Neutrophil (primary cell): ENCODE data around the gene CAMKK2.
"Not testable (repeated sequence)": the region's sequence is repeated elsewhere in the genome, so short reads cannot be mapped to it uniquely, and the experiment has no call there.

Source experiments
- H3K27ac ChIP-seq: fragments of 200-600 bp; sonication (generic); 2 replicates; pipeline ENCODE4 v1.5.1; 2016; ENCODE audit warnings: mild to moderate bottlenecking, moderate library complexity
- H3K27me3 ChIP-seq: fragments of 200-600 bp; sonication (generic); 2 replicates; pipeline ENCODE4 v1.6.0; 2016; ENCODE audit warnings: mild to moderate bottlenecking
- H3K36me3 ChIP-seq: fragments of 200-600 bp; sonication (generic); 2 replicates; pipeline ENCODE4 v1.5.1; 2017
- H3K4me1 ChIP-seq, 2 experiments: fragments of 200-600 bp in 1 of 2; sonication (generic) in 1 of 2; 1 replicate in 1 of 2; 2 replicates in 1 of 2; pipeline versions ENCODE4 v1.5.1 to v1.6.1; 2013 to 2016; ENCODE audit warnings: low read depth in 1 of 2, low read length in 1 of 2, mild to moderate bottlenecking in 1 of 2, moderate library complexity in 1 of 2; ENCODE audit not compliant: control insufficient read depth in 1 of 2, insufficient read depth in 1 of 2
- H3K4me3 ChIP-seq, 2 experiments: fragments of 200-600 bp in 1 of 2; sonication (generic) in 1 of 2; 1 replicate in 1 of 2; 2 replicates in 1 of 2; pipeline ENCODE4 v1.5.1; 2013 to 2016; ENCODE audit warnings: low read depth in 1 of 2, low read length in 1 of 2, mild to moderate bottlenecking in 1 of 2, moderate library complexity in 1 of 2
- H3K9me3 ChIP-seq: fragments of 200-600 bp; sonication (generic); 2 replicates; pipeline ENCODE4 v1.5.1; 2016
- CTCF ChIP-seq: fragments of 200-600 bp; sonication (generic); IDR thresholded peaks from 2 replicates; pipeline ENCODE4 v1.5.1; 2016; ENCODE audit warnings: antibody characterized with exemption

Gene CAMKK2

DNA sequence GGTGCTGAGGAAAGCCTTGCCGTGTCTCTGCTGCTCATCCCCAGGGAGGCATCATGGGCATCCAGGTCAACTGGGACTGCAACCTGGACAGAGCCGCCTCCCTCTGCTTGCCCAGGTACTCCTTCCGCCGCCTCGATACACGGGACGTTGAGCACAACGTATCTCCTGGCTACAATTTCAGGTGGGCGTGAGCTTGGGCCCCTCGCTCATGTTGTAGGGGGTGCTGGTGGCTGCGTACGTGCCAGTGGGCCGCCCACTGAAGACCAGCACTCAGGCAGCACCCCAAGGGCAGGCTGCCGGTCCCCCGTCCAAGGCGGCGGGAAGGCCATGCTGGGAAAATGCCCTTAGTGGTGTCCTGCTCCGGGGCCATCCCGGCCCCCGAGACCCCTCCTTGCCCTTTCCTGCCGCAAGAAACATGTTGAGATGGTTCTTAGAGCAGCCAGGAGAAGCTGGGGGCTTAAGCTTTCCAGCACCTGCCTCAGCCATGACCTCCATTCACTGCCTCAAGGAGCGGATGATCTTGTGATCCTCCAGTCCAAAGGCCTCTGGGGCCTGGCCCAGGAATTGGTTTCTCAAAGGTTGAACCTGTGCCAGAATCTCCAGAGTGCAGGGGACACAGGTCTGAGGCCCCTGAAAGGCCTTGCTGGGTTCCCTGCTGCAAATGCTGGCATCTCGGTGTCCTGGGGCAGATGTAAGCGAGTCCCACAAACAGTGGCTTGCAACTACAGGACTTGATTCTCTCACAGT is 67.4 kb downstream of the CAMKK2 start:
- Histone ChIP-seq H3K4me3 (no peak overlapping the region), H3K27ac (no peak overlapping the region)

DNA sequence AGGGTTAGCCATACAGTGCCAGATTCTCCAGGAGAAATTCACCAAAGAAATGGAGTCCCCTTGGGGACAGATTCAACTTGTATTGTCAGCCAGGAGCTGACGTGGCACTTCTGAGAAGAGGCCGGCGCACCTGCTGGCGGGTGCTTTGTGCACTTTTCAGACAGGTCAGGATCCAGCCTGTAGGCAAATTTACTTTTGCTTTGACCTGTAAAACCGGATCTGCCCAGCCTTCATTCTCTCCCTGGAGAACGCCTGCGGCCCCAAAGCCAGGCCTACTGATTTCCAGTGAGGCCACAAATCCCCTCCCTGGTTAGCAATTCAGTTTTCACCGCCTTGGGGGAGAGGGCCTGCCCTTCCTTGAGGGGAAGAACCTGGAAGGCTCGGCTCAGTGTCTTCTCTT is 69.2 kb downstream of the CAMKK2 start:
- Histone ChIP-seq H3K9me3 (no peaks in the 10 kb centered on the region), H3K27ac (no peak overlapping the region), H3K36me3 (peaks cover 3% of the 10 kb centered on the region), H3K4me3 (no peak overlapping the region), H3K4me1 (peaks cover 7 to 17% of the 10 kb centered on the region in 2 experiments), H3K27me3 (no peaks in the 10 kb centered on the region)
- no peak for TF ChIP-seq CTCF

More for the DNA sequence above, 67.4 kb downstream of the CAMKK2 start:
- no peaks in the 10 kb centered on the region for H3K9me3 ChIP-seq
- TF ChIP-seq CTCF: no peak
- H3K27me3 ChIP-seq: no peaks in the 10 kb centered on the region
- H3K4me1 ChIP-seq: peaks cover 0 to 4% of the 10 kb centered on the region in 2 experiments
- H3K36me3 ChIP-seq: peaks cover 13% of the 10 kb centered on the region

GRCh38 chr12:121226871-121227270 is 69.6 kb downstream of the CAMKK2 start:
- H3K4me3 ChIP-seq, H3K9me3 ChIP-seq, H3K27ac ChIP-seq, H3K36me3 ChIP-seq, H3K27me3 ChIP-seq: not testable (repeated sequence)
- peaks cover 7 to 17% of the 10 kb centered on the region in 2 experiments for H3K4me1 ChIP-seq

DNA sequence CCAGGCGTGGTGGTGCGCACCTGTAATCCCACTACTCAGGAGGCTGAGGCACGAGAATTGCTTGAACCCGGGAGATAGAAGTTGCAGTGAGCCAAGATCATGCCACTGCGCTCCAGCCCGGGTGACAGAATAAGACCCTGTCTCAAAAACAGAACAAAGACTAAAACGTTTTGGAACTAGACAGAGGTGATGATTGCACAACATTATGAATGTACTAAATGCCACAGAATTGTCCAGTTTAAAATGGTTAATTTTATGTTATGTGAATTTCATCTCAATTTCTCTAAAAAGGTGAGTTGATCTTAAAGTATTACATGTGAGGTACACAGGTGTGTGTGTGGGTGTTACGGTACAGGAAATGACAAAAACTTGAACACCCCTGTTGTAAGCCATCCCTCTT is 70.1 kb downstream of the CAMKK2 start:
- Histone ChIP-seq H3K4me1 (peaks cover 7 to 17% of the 10 kb centered on the region in 2 experiments), H3K27me3 (no peaks in the 10 kb centered on the region), H3K4me3 (no peak overlapping the region), H3K27ac (no peak overlapping the region), H3K36me3 (peaks cover 2% of the 10 kb centered on the region), H3K9me3 (no peaks in the 10 kb centered on the region)
- no peak for TF ChIP-seq CTCF

- no peak overlapping the region for H3K27ac ChIP-seq
- TF ChIP-seq CTCF: no peak
- H3K4me3 ChIP-seq: no peak overlapping the region
- no peaks in the 10 kb centered on the region for H3K36me3 ChIP-seq
- H3K4me1 ChIP-seq: peaks cover 7 to 13% of the 10 kb centered on the region in 2 experiments
- H3K9me3 ChIP-seq: no peaks in the 10 kb centered on the region
- H3K27me3 ChIP-seq: no peaks in the 10 kb centered on the region
Observed at GRCh38 chr12:121224591-121224990, 71.9 kb downstream of the CAMKK2 start.
